ENCODE data around the gene EEF2. TPM values are rescaled to one million over a fixed set of nuclear protein-coding genes. Genes with fewer than 3 reads are reported as not detected.
"Not testable (repeated sequence)": the region's sequence is repeated elsewhere in the genome, so short reads cannot be mapped to it uniquely, and the experiment has no call there.

The EEF2 gene
- total RNA-seq, 2 donors from 2014 or later: 3,211 to 3,379 TPM

- Mint-ChIP-seq H3K4me3 (no peak overlapping the region), H3K36me3 (ENCODE audit: low read depth) (peaks cover 42% of the 10 kb centered on the region), H3K9me3 (no peaks in the 10 kb centered on the region), H3K27me3 (no peaks in the 10 kb centered on the region), H3K27ac (no peak overlapping the region), H3K4me1 (no peaks in the 10 kb centered on the region)
- no peak for ATAC-seq (replicated peaks)
Measured at GRCh38 chr19:4018775-4019504, 33.7 kb upstream of the EEF2 start.

GRCh38 chr19:4018140-4018613 is 32.9 kb upstream of the EEF2 start:
- peaks cover 44% of the 10 kb centered on the region for H3K36me3 Mint-ChIP-seq (ENCODE audit: low read depth)
- ATAC-seq (replicated peaks): no peak
- no peaks in the 10 kb centered on the region for H3K9me3 Mint-ChIP-seq
- H3K4me1 Mint-ChIP-seq: no peaks in the 10 kb centered on the region
- no peak overlapping the region for H3K27ac Mint-ChIP-seq
- H3K4me3 Mint-ChIP-seq: no peak overlapping the region
- H3K27me3 Mint-ChIP-seq: no peaks in the 10 kb centered on the region

DNA sequence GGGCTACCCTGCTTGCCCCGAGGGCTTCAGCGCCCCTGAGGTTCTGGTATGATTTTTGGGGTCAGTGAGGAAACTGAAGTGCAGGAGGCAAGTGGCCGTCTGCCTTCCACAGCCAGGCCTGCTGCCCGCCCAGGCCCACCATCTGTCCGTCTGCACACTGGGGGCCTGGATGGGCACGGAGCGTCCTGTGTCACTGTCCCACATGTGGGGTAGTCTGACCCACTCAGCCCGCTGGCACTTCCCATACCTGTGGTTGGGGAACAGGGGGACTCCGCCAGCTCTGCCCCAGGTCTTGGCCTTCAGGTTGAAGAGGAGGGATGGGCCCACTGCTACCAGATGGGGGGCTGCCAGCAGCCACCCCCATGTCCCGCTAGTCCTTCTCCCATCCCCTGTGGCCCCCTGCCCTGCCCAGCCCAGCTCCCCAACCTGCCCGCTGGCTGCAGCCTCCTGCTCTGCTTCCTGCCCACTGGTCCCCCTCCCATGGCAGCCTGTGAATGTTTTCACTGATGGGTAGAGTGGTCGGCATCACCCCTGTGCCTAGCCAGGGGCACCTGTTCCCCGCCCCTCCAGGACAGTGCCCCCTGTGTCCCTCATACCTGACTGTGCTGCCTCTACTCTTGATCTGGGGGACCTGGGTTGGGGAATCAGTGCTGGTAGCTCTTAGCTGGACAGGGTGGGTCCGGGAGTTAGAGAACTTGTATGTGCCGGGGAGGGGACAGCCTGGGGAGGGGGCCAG is 31.8 kb upstream of the EEF2 start:
- no peaks in the 10 kb centered on the region for H3K9me3 Mint-ChIP-seq
- peaks cover 52% of the 10 kb centered on the region for H3K36me3 Mint-ChIP-seq (ENCODE audit: low read depth)
- H3K27me3 Mint-ChIP-seq: no peaks in the 10 kb centered on the region
- H3K27ac Mint-ChIP-seq: no peak overlapping the region
- peaks cover 4% of the 10 kb centered on the region for H3K4me1 Mint-ChIP-seq
- no peak overlapping the region for H3K4me3 Mint-ChIP-seq
- ATAC-seq (replicated peaks): no peak

- Mint-ChIP-seq H3K9me3 (no peaks in the 10 kb centered on the region), H3K36me3 (ENCODE audit: low read depth) (peaks cover 48% of the 10 kb centered on the region), H3K4me3 (no peak overlapping the region), H3K27ac (no peak overlapping the region), H3K27me3 (no peaks in the 10 kb centered on the region), H3K4me1 (peaks cover 4% of the 10 kb centered on the region)
- no peak for ATAC-seq (replicated peaks)
Measured at GRCh38 chr19:4016486-4016885, 31.2 kb upstream of the EEF2 start.

DNA sequence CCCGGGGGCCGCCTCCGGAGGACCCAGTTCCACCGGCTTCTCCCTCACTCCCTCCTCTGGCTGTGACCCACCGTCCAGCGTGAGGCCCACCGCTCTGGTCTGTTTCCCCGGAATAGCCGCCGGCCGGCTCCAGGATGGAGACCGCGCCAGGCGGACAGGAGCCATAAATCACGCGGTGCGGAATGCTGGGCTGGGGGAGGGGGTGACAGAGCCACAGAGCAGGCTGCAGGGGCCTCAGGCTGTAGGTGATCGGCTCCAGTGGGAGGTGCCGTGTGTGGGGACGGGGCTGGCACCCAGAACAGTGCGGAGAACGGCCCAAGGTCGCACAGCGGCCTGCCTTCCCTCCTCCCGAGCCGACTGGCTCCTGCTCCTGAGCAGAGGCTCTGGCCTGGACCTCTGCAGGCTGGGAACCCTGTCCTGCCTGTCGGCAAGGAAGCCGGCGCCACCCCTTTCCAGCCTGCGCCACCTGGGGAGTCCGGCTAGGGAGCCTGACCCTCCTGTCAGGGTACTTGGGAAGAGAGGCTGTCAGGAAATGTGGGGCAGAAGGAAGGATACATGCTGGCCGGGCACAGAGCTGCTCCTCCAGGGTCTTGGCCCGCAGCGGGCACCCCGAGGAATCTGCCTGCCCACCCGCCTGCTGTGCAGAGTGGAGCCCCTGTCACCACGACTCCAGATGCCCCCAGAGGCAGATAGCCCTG is 30.6 kb upstream of the EEF2 start:
- Mint-ChIP-seq H3K4me3 (no peak overlapping the region), H3K27ac (no peak overlapping the region), H3K36me3 (ENCODE audit: low read depth) (peaks cover 44% of the 10 kb centered on the region), H3K4me1 (peaks cover 4% of the 10 kb centered on the region), H3K27me3 (no peaks in the 10 kb centered on the region), H3K9me3 (no peaks in the 10 kb centered on the region)
- ATAC-seq (replicated peaks): no peak

- Mint-ChIP-seq H3K4me3 (no peak overlapping the region), H3K27ac (no peak overlapping the region), H3K9me3 (no peaks in the 10 kb centered on the region), H3K4me1 (peaks cover 4% of the 10 kb centered on the region), H3K36me3 (ENCODE audit: low read depth) (peaks cover 36% of the 10 kb centered on the region), H3K27me3 (no peaks in the 10 kb centered on the region)
- peak; percentile 50 for ATAC-seq (replicated peaks)
Measured at GRCh38 chr19:4014541-4015491, 29.6 kb upstream of the EEF2 start.

DNA sequence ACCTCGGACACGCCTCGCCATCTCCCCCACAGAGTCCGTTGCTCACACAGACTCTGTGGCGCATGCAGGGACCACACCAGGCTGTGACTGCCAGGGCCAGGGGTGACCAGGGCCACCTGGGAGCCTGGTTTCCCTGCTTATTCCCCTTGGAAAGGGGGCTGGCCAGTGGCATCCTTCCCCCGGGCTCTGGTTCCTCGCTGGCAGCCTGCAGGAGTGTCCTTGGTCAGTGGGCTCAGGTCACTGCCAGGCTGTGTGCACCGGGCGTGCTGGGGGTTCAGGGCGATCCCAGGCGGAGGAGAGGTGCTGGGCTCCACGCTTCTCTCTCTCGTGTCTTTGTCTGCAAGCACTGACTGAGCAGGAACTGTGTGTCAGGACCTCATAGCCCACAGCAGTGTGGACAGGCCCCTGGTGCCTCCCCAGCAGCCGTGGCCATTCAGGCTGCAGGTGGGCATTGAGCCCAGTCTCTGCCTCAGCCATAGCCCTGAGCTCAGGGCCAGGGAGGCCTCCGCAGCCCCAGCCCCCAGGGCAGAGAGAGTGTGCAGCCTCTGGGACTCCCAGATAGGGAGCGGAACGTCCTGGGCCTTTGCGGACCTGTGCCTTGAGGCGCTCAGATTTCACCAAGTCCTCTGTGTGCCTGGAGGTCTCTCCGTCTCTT is 28.8 kb upstream of the EEF2 start:
- Mint-ChIP-seq H3K36me3 (ENCODE audit: low read depth) (peaks cover 36% of the 10 kb centered on the region), H3K4me3 (no peak overlapping the region), H3K9me3 (no peaks in the 10 kb centered on the region), H3K4me1 (peaks cover 5% of the 10 kb centered on the region), H3K27me3 (no peaks in the 10 kb centered on the region), H3K27ac (no peak overlapping the region)
- ATAC-seq (replicated peaks): no peak

GRCh38 chr19:4012975-4013634 is 27.8 kb upstream of the EEF2 start:
- Mint-ChIP-seq H3K4me1 (peaks cover 11% of the 10 kb centered on the region), H3K4me3 (no peak overlapping the region), H3K9me3 (no peaks in the 10 kb centered on the region), H3K27me3 (no peaks in the 10 kb centered on the region), H3K36me3 (ENCODE audit: low read depth) (peaks cover 34% of the 10 kb centered on the region), H3K27ac (no peak overlapping the region)
- no peak for ATAC-seq (replicated peaks)

DNA sequence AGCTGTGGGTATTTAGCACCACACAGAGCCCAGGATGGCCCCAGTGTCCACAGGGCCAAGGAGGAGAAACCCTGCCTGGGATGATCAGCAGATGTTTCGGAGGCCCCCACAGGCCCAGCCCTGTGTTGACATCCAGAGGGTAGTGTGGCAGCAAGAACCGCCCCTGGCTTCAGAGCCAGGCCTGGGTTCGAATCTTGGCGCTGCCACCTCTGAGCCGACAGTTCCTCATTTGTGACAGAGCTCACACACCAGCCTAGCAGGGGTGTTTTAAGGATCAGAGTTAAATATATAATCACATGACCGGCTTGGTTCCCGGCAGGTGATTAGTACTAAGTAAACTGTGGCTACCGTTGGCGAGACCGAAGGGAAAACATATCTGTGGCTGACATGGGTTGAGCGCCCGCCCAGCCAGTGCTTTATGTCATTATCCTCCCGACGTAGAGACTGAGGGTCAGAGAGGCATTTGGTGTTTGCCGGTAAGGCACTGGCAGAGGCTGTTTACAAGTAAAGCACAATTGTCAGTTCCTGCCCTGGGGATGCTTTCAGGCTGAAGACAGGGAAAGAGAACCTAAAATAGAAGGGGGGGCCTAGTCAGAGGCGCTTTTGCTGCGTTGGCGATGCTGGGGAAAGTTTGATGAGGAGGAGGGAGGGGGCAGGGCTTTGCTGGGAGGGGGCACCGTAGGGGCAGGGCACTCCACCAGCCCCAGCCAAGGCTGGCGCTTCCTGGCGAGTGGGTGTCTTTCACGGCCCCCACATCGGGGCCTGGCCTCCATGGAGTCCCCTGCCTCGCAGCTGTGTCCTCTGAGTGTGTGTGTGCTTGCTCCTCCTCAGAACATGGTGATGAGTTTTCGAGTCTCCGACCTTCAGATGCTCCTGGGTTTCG is 27.1 kb upstream of the EEF2 start:
- H3K27me3 Mint-ChIP-seq: no peaks in the 10 kb centered on the region
- peaks cover 11% of the 10 kb centered on the region for H3K4me1 Mint-ChIP-seq
- no peak overlapping the region for H3K27ac Mint-ChIP-seq
- H3K36me3 Mint-ChIP-seq (ENCODE audit: low read depth): peaks cover 30% of the 10 kb centered on the region
- no peak for ATAC-seq (replicated peaks)
- no peaks in the 10 kb centered on the region for H3K9me3 Mint-ChIP-seq
- no peak overlapping the region for H3K4me3 Mint-ChIP-seq

- Mint-ChIP-seq H3K4me1 (peaks cover 11% of the 10 kb centered on the region), H3K4me3 (peak overlapping the region; percentile 16), H3K36me3 (ENCODE audit: low read depth) (peaks cover 30% of the 10 kb centered on the region)
- not testable (repeated sequence) for H3K27ac Mint-ChIP-seq; ATAC-seq (replicated peaks); H3K9me3 Mint-ChIP-seq; H3K27me3 Mint-ChIP-seq
Measured at GRCh38 chr19:4011430-4011829, 26.2 kb upstream of the EEF2 start.

- ATAC-seq (replicated peaks): no peak
Measured at GRCh38 chr19:4010808-4011110, 25.5 kb upstream of the EEF2 start.

GRCh38 chr19:4009990-4010807 is 24.9 kb upstream of the EEF2 start:
- peaks cover 19% of the 10 kb centered on the region for H3K36me3 Mint-ChIP-seq (ENCODE audit: low read depth)
- H3K4me1 Mint-ChIP-seq: peaks cover 11% of the 10 kb centered on the region
- no peaks in the 10 kb centered on the region for H3K9me3 Mint-ChIP-seq
- no peaks in the 10 kb centered on the region for H3K27me3 Mint-ChIP-seq
- H3K27ac Mint-ChIP-seq: peak overlapping the region; percentile 93
- ATAC-seq (replicated peaks): no peak
- peak overlapping the region; percentile 85 for H3K4me3 Mint-ChIP-seq

More at GRCh38 chr19:4010808-4011110, 25.5 kb upstream of the EEF2 start:
- Mint-ChIP-seq H3K4me1 (peaks cover 11% of the 10 kb centered on the region), H3K9me3 (no peaks in the 10 kb centered on the region), H3K36me3 (ENCODE audit: low read depth) (peaks cover 23% of the 10 kb centered on the region), H3K4me3 (peak overlapping the region; percentile 16), H3K27ac (no peak overlapping the region), H3K27me3 (no peaks in the 10 kb centered on the region)
